AG04449 (cell line): ENCODE results near the gene AGAP3.

Source experiments
- CTCF ChIA-PET: fragments of 350-600 bp; formaldehyde crosslinking; extraction: SDS; loops from one replicate; lab custom pipeline; 2021; ENCODE audit warnings: antibody characterized with exemption; lab: Yijun Ruan, JAX
- POLR2A ChIA-PET: fragments of 400-600, 350-600 bp; formaldehyde crosslinking; extraction: SDS; loops from one replicate; lab custom pipeline; 2020; ENCODE audit warnings: antibody characterized with exemption, inconsistent platforms; lab: Yijun Ruan, JAX
- DNase-seq: peaks from one replicate; pipeline ENCODE4 v3.0.0-alpha.2; 2010; ENCODE audit warnings: low read depth, low spot score
- H3K4me3 ChIP-seq: 2 replicates; pipeline ENCODE4 v1.5.1; 2011; ENCODE audit warnings: low read depth, mild to moderate bottlenecking, control low read depth, low read length
- TF ChIP-seq, protein P1 (sequence below): IDR thresholded peaks from one replicate; pipeline ENCODE4 v1.5.1; 2011; ENCODE audit warnings: mild to moderate bottlenecking, moderate library complexity, low read length, control low read depth, inconsistent platforms; ENCODE audit not compliant: insufficient read depth; ENCODE audit errors: missing control alignments

AGAP3 gene

DNA sequence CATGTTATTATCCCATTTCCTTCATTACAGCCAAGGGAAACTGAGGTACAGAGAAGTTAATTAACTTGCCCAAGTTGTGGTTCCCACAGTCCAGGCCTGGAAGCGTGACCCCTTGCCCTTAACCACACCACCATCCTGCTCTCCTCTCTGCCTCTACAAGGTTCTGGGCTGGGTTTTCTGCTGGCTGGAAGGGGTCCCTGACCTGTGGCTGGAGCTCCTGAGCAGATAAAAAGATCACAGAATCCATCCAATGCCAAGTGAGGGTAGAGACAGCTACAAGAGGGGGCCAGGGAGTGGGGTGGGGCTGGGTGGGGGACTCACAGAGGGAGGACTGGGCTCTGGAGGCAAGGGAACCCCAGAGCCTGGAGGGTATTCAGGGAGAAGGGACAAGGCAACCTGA is 91.0 kb downstream of the AGAP3 start:
- ChIA-PET POLR2A (no interaction called here), CTCF (interaction anchor here (0.9 to 5.4 kb wide), 9 partner anchors 8 to 279 kb away, joined by 3 to 32 read pairs (median 4); partner anchors contain the start of genes ASB10 and GBX1)

DNA sequence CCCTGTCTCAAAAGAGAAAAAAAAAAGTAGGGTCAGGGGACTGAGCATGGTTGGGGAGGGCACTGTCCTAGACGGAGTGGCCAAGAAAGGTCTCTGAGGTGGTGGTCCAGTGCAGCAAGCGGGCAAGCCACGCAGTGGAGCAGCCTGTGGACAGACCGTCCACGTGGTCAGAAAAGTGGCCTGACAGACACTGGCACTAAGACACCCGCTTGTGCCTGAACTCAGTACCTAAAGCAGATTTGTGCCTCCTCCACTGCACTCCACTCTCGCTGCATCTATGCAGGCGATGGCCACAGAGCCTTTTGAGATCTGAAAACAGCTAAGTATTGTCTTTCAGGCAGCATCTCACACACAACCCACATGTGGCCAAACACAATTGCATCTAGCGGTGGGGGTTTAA is 92.0 kb downstream of the AGAP3 start:
- no peak for DNase-seq
- TF ChIP-seq, protein P1, sequence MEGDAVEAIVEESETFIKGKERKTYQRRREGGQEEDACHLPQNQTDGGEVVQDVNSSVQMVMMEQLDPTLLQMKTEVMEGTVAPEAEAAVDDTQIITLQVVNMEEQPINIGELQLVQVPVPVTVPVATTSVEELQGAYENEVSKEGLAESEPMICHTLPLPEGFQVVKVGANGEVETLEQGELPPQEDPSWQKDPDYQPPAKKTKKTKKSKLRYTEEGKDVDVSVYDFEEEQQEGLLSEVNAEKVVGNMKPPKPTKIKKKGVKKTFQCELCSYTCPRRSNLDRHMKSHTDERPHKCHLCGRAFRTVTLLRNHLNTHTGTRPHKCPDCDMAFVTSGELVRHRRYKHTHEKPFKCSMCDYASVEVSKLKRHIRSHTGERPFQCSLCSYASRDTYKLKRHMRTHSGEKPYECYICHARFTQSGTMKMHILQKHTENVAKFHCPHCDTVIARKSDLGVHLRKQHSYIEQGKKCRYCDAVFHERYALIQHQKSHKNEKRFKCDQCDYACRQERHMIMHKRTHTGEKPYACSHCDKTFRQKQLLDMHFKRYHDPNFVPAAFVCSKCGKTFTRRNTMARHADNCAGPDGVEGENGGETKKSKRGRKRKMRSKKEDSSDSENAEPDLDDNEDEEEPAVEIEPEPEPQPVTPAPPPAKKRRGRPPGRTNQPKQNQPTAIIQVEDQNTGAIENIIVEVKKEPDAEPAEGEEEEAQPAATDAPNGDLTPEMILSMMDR: no peak
- ChIA-PET CTCF (interaction anchor here (1.2 to 5.4 kb wide), 4 partner anchors 9 to 215 kb away, joined by 3 to 32 read pairs (median 14); partner anchors contain the start of gene GBX1), POLR2A (no interaction called here)
- no peak overlapping the region for H3K4me3 ChIP-seq

More for the DNA sequence above, 91.0 kb downstream of the AGAP3 start:
- no peak overlapping the region for H3K4me3 ChIP-seq
- no peak for DNase-seq
- TF ChIP-seq, protein P1: no peak

DNA sequence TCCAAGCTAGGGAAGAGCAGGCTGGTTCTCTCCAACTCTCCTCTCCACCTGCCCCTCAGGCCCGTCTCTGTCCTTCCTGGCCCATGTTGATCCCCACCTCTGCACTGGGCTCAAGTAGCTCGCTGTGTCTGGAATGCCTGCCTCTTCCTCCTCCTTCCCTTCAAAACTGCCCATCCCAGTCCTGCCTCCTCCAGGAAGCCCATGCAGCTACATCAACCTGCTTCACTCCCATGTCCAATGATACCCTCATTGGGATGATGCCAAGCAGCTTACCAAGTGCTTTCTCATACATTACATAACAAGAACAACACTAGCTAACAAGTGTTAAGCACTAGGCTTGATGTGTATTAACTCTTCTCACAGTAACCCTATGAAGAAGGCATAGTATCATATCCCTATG is 92.6 kb downstream of the AGAP3 start:
- no peak overlapping the region for H3K4me3 ChIP-seq
- no peak for DNase-seq
- TF ChIP-seq, protein P1: no peak
- ChIA-PET POLR2A (interaction anchor here (0.8 kb wide), 1 partner anchor 48 kb away, joined by 4 read pairs; the partner anchor contains the start of gene ABCF2), CTCF (interaction anchor here (0.7 to 5.4 kb wide), 4 partner anchors 9 to 216 kb away, joined by 4 to 32 read pairs (median 8); partner anchors contain the start of gene GBX1)

DNA sequence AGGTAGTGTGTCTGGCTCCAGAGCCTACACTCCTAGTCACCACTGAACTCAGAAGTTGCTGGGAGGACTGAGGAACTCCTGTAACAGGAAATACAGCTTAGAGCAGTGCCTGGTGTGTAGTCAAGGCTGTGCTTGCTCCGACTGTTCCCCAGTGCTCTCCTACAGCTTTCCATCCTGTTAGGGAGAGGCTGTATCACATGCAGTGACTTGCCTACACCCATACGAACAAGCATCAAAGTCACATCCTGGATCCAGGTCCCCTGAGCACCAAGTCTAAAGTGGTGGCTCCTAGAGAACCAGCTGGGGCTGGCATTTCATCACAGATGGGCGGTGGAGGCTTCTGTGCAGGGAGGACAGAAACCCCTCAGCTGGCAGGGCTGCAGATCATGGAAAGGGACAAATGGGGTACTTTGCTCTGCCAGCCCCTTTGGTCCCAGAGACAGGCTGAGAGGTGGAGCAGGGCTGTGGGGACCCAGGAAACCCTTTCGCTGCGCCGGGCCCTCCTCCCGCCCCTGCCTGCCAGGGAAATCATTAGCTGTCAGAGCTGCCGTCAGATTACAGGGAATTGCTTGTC is 93.1 kb downstream of the AGAP3 start:
- H3K4me3 ChIP-seq: no peak overlapping the region
- POLR2A ChIA-PET: interaction anchor here (0.8 kb wide), 1 partner anchor 48 kb away, joined by 4 read pairs; the partner anchor contains the start of gene ABCF2
- TF ChIP-seq, protein P1: no peak
- CTCF ChIA-PET: interaction anchor here (0.7 to 5.4 kb wide), 4 partner anchors 8 to 216 kb away, joined by 4 to 32 read pairs (median 8); partner anchors contain the start of gene GBX1
- DNase-seq: no peak

DNA sequence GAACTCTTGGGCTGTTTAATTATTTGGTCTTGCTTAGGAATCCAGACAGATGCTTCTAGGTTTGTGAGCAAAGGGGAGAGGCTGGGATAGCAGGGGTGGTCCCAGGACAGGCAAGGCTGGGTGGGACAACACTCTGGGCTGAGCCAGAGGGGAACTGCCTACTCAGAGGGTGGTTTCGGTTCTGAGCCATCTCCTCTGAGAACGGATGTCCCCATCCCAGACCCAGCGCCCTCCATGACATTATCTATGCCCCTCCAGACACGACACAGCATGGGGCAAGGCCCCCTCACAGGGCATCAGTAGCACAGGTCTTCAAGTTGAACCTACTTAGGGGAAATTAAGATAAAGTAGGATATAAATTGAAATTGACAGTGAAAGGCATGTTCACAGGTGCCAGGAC is 93.7 kb downstream of the AGAP3 start:
- ChIA-PET CTCF (interaction anchor here (1.6 to 5.4 kb wide), 3 partner anchors 11 to 217 kb away, joined by 8 to 32 read pairs (median 9); partner anchors contain the start of gene GBX1), POLR2A (no interaction called here)
- no peak for DNase-seq
- H3K4me3 ChIP-seq: no peak overlapping the region
- TF ChIP-seq, protein P1: no peak

DNA sequence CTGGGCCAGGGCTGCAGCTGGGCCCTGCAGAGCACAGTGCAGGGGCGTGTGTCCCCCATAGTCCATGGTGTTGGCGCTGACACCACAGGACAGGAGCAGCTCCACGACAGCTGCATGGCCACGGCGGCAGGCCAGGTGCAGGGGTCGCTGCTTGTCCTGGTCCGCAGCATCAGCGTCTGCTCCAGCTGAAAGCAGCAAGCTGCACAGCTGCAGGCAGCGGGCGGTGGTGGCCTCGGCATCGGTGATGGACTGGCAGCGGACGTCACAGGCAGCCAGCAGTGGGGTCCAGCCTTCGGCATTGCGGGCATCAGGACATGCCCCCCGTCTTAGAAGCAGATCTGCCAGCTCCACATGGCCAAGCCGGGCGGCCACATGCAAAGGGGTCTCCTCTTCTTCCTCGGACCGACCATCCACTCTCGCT is 94.7 kb downstream of the AGAP3 start:
- no peak overlapping the region for H3K4me3 ChIP-seq
- TF ChIP-seq, protein P1: no peak
- no peak for DNase-seq
- ChIA-PET POLR2A (no interaction called here), CTCF (interaction anchor here (2.5 to 5.4 kb wide), 2 partner anchors 9 to 12 kb away, joined by 10 to 32 read pairs; partner anchors contain the start of gene GBX1)
